Measurements from ENCODE around the gene ZBTB7C.

DNA sequence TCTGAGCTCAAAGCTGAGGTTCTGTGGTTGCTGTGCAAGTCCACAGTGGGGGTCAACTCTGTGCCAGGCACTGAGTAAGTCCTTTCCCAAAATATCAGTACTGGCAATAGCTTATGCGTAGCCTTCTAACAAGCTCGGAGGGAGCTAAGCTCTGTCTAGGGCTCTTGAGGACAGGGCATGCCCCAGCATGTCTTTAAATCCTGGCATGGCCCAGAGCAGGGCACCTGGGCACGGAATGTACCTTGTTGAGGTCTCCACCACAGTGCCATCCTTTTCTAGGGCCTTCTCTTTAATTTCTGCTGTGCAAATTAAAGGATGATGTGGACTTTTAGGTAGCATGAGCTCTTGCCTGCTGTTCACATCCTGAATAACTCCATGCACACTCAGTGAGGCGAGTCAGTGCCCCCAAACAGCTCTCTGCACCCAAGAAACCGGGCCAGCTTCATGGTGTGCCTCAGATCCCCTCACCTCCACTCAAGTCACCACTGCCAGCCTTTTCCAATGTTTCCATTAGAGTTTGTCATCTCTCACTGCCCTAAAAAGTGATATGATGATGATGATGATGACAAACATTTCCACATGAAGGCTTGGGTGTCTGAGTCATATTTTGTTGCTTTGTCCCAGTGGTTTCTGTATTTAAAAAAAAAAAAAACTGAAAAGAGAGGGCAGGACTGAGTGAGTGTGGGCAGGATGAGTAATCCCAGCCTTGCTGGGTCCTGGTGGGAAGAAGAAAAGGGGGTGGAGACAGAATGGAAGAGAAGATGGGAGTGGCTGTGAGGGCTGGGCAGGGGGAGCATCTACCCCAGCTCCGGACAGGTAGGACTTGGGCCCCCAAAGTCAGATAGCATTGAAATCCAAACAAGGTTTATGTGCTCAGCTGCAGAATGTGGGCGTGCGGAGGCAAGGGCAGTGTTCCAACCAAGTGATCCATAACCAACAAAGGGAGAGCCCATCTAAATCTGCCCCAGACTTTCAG is 78.9 kb downstream of the ZBTB7C start:
- TF ChIP-seq, protein P1, sequence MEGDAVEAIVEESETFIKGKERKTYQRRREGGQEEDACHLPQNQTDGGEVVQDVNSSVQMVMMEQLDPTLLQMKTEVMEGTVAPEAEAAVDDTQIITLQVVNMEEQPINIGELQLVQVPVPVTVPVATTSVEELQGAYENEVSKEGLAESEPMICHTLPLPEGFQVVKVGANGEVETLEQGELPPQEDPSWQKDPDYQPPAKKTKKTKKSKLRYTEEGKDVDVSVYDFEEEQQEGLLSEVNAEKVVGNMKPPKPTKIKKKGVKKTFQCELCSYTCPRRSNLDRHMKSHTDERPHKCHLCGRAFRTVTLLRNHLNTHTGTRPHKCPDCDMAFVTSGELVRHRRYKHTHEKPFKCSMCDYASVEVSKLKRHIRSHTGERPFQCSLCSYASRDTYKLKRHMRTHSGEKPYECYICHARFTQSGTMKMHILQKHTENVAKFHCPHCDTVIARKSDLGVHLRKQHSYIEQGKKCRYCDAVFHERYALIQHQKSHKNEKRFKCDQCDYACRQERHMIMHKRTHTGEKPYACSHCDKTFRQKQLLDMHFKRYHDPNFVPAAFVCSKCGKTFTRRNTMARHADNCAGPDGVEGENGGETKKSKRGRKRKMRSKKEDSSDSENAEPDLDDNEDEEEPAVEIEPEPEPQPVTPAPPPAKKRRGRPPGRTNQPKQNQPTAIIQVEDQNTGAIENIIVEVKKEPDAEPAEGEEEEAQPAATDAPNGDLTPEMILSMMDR (conservative IDR thresholded peaks at IDR 0.05; ENCODE audit: low read depth, low read length): no peak
- no peak for TF ChIP-seq EZH2 (IDR thresholded peaks at IDR 0.05; ENCODE audit: borderline replicate concordance, low read depth, low read length, poor library complexity, severe bottlenecking)
